H1 (cell line): ENCODE data around the gene ARMC9. TPM values are rescaled to one million over a fixed set of nuclear protein-coding genes. Genes with fewer than 3 reads are reported as not detected.

Experiments
- SP2 ChIP-seq: IDR thresholded peaks from 2 replicates; pipeline ENCODE4 v1.6.1; 2012; ENCODE audit warnings: mild to moderate bottlenecking, low read length, inconsistent platforms
- polyA plus RNA-seq, 7 experiments: library from polyadenylated mRNA; depleted of rRNA in 3 of 7; stranded (reverse) in 5 of 7; unstranded in 2 of 7; fragments of >200 nt in 5 of 7; fragments of 200-250 nt in 2 of 7; gene quantifications; 1 replicate in 5 of 7; 2 replicates in 1 of 7; 4 replicates in 1 of 7; pipeline versions ENCODE4 v1.2.1 to v1.2.3, GENCODE V29; 2011 to 2013; ENCODE audit warnings: missing spikeins in 2 of 7, mixed read lengths in 2 of 7
- total RNA-seq: library from RNA; stranded (reverse); fragmentation: NEBNext Ultra II Directional; extraction: Animal tissue kit (Norgen Biotek cat#: 25700); gene quantifications from 2 replicates; pipeline ENCODE4 v1.2.1, GENCODE V29; 2021

The ARMC9 gene
- total and polyA plus RNA-seq, 2 of the 8 experiments (the other 6 are each of a cell fraction or from before 2014, with no cell fraction given) = 23.2 to 36.1 TPM

DNA sequence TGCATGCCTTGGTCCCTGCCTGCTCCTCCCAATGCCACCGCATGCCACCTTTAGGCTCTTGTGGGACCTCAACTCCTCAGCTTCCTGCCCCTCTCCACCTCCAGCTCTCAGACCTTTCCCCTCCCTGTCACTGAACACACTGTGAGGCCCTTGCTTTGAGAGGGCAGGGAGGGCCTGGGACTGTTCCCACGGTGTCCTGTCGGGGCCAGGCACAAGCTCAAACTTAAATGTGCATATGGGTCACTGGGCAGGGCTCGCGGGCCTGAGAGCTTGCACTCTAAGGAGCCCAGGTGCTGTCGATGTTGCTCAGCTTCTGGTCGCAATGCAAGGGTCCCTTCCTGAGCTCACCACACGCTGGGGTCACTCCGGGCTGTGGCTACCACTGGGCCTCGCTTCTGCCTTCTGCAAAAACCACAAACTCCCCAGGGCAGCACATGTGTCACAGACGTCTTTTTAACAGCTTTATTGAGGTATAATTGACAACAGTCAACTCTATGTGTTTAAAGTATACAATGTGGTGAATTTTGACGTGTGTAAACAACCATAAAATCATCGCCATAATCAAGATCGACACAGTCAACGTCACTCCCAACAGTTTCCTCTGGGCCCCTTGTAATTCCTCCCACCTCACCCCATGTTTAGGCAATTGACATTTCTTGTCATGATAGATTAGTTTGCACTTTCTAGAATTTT is 185.1 kb downstream of the ARMC9 start (continued):
- no peak for TF ChIP-seq SP2
